ENCODE measurements around the gene ARHGEF17.

GRCh38 chr11:73350908-73351636, 43.0 kb downstream of the ARHGEF17 start:
- TF ChIP-seq POLR2A (IDR thresholded peaks at IDR 0.05) (no peak), CTCF (IDR thresholded peaks at IDR 0.05) (peak; percentile 76 to 96 (median 90))

Measured in thyroid gland (tissue), 4 donors.